Stimulated activated CD4-positive, alpha-beta T cell treated with anti-CD3 and anti-CD28 coated beads, Interleukin-1b, Interleukin-23, amount 100 ng/mL, for 4 hours (primary cell): ENCODE measurements around the gene GARS1.
"Not testable (repeated sequence)": the region's sequence is repeated elsewhere in the genome, so short reads cannot be mapped to it uniquely, and the experiment has no call there.

Experiments used
- DNase-seq, 2 donors: peaks; one replicate each; pipeline ENCODE4 v3.0.0-alpha.2; 2020; ENCODE audit warnings: low read depth in 2 of 2

GARS1 gene

GRCh38 chr7:30572212-30572841 is 22.4 kb upstream of the GARS1 start:
- no peak for DNase-seq

- no peak for DNase-seq
These were observed 18.8 kb upstream of the GARS1 start for GRCh38 chr7:30575910-30576309.

- DNase-seq: no peak
These were observed 11.5 kb upstream of the GARS1 start for GRCh38 chr7:30583181-30583580.

GRCh38 chr7:30584415-30584814 is 10.3 kb upstream of the GARS1 start:
- DNase-seq: no peak

- no peak for DNase-seq
These were observed 9.7 kb upstream of the GARS1 start for GRCh38 chr7:30584965-30585364.

- no peak for DNase-seq
These were observed 9.0 kb upstream of the GARS1 start for GRCh38 chr7:30585675-30586074.

- not testable (repeated sequence) for DNase-seq
These were observed 7.1 kb upstream of the GARS1 start for GRCh38 chr7:30587547-30587946.

GRCh38 chr7:30589111-30589510 is 5.6 kb upstream of the GARS1 start:
- DNase-seq: no peak

GRCh38 chr7:30594048-30594539 is 584 bp upstream of the GARS1 start:
- DNase-seq: peak in 1 of 2 donors; percentile 18

GRCh38 chr7:30595436-30596013 is 847 bp downstream of the GARS1 start:
- no peak for DNase-seq

- no peak for DNase-seq
These were observed 1.4 kb downstream of the GARS1 start for GRCh38 chr7:30596014-30596641.

GRCh38 chr7:30596721-30597120 is 2.0 kb downstream of the GARS1 start:
- DNase-seq: no peak

GRCh38 chr7:30598121-30598876 is 3.6 kb downstream of the GARS1 start:
- DNase-seq: no peak

GRCh38 chr7:30604901-30605300 is 10.2 kb downstream of the GARS1 start:
- no peak for DNase-seq

- no peak for DNase-seq
These were observed 11.2 kb downstream of the GARS1 start for GRCh38 chr7:30605832-30606231.

- DNase-seq: no peak
These were observed 18.1 kb downstream of the GARS1 start for GRCh38 chr7:30612658-30613265.

GRCh38 chr7:30613366-30614325 is 19.0 kb downstream of the GARS1 start:
- no peak for DNase-seq

GRCh38 chr7:30616318-30616717 is 21.6 kb downstream of the GARS1 start:
- no peak for DNase-seq

GRCh38 chr7:30617359-30617758 is 22.7 kb downstream of the GARS1 start:
- no peak for DNase-seq

- DNase-seq: no peak
These were observed 23.5 kb downstream of the GARS1 start for GRCh38 chr7:30618080-30618676.
